NCI-H1436 treated with DMSO at 0.1 percent for 48 hours (cell line): Measurements from ENCODE around the gene CARS2.

Source experiments
- DNase-seq: peaks from one replicate; lab custom pipeline; 2025; lab: John Stamatoyannopoulos, UW

CARS2 gene

DNA sequence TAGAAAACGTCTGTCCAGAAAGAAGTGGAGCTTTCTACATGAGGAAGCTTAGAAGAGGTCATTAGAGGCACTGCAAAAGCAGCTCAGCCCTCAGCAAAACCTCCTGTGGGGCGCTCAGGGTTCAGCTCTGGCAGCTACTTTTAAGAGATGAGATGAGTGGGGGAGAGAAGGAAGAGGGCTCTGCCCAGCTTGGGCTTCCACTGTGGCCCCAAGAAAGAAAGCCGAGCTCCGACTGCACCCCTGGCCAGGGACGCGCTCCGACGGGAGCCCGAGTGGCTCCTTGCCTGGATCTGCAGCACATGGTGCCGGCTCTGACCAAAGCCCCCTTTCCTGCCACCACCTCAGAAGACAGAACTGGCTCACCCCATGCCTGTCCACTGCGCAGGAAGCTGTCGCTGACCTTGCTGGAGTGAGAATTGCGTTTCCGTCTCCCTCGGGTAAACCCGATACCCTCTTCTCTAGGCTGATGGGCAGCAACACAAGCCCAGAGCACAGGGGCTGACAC, 54.1 kb downstream of the CARS2 start:
- no peak for DNase-seq

DNA sequence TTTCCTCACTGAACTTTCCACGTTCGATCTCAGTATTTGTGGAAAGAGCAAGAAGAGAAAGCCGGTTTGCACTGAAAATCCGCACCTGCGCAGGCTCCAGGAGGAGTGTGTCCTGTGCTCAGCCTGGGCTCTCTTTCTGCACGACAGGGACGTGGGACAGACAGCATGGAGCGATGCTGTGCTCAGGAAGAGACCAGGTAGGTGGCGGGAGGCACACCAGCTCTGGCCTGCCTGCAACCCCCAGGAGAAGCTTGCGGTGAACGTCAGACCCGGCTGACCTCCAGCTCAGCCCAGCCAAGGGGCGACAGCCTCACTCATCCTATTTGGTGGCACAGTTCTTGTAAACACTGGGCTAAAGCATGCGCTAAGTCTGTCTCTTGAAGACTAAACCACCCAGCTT, 54.6 kb downstream of the CARS2 start:
- DNase-seq: no peak

GRCh38 chr13:110650436-110650835, 55.5 kb downstream of the CARS2 start:
- DNase-seq: no peak

- no peak for DNase-seq
Measured at GRCh38 chr13:110649551-110649950, 56.4 kb downstream of the CARS2 start.

DNA sequence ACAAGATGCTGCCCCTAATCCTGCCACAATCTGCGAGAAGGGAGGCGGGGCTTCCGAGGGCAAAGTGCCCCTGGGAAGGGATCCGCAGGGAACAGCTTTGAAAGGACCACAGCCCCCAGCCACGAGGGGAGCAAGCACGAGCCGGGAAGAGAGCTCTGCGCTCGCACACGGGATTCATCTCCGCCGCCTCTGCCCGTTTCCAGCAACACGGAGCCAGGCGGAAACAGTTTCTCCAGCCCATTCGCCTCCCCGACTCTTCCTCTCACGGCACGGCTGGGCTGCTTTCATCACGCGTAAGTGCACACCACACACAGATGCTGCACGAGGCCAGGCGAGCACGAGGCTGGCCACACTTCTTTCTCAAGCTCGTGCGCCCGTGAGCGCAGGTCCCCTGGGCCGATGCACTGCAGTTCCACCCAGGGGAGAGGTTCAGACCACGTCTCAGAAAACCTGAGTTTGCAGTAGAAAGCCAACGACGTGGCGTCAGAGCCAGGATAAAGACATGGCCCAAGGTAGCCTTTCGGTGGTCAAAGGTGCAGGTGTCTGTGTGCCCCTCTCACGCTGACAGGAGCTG, 57.0 kb downstream of the CARS2 start:
- no peak for DNase-seq

- no peak for DNase-seq
Measured at GRCh38 chr13:110648146-110648819, 57.6 kb downstream of the CARS2 start.

- DNase-seq: no peak
Measured at GRCh38 chr13:110647365-110647737, 58.6 kb downstream of the CARS2 start.

GRCh38 chr13:110646442-110647364, 59.2 kb downstream of the CARS2 start:
- DNase-seq: no peak

GRCh38 chr13:110645750-110646149, 60.2 kb downstream of the CARS2 start:
- DNase-seq: no peak

- DNase-seq: no peak
Measured at GRCh38 chr13:110644892-110645521, 60.9 kb downstream of the CARS2 start.

GRCh38 chr13:110643768-110644421, 62.0 kb downstream of the CARS2 start:
- DNase-seq: no peak

DNA sequence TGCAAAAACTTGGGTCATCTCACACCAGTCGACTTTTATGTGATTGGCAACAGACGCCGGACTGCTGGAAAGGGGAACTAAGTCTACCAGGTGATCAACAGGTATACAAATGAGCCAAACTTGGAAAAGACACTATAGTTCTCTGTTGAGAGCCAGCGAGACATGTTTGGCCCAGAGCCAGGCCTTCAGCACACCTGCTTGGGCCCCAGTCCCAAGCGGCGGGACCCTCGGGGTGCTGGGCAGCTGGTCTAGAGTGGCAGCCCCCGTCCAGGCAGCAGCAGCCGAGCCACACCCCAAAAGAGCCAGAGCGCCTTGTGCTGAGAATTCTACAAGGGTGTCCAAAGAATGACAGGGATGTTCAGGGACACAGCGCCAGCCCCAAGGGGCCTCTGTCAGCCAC, 62.6 kb downstream of the CARS2 start:
- DNase-seq: no peak

DNA sequence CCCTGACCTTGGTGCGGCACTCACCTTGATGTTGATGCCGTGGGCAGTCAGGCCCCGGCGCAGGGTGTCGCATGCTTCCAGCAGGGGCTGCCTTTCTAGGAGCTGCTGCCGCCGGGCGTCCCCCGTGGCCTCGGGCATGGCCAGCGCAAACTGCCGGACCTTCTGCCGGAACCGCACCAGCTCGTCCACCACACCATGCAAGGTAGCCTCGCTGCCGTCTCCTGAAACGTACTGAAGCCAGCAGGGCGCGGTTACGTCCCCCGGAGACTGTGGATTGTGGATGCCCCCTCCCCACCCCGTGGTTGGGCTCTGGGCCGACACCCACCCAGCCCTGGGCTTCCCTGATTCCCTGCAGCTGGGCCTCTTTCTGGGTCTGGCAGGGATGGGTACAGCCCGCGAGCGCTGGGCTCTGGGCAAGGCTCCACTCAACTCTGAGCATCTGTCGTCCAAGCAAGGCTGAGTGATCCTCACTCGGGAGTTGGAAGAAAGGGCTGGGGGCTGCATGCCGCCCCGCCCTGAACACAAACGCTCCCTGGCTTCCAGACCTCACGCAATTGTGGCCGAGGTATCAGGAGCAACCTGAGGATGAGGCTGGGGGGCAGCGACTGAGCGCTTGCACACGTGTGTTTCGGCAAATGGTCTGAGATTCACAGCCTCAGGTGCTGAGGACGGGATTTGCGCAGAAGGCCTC, 63.5 kb downstream of the CARS2 start:
- DNase-seq: no peak

- DNase-seq: no peak
Measured at GRCh38 chr13:110641055-110642015, 64.6 kb downstream of the CARS2 start.

GRCh38 chr13:110640591-110641029, 65.3 kb downstream of the CARS2 start:
- no peak for DNase-seq

DNA sequence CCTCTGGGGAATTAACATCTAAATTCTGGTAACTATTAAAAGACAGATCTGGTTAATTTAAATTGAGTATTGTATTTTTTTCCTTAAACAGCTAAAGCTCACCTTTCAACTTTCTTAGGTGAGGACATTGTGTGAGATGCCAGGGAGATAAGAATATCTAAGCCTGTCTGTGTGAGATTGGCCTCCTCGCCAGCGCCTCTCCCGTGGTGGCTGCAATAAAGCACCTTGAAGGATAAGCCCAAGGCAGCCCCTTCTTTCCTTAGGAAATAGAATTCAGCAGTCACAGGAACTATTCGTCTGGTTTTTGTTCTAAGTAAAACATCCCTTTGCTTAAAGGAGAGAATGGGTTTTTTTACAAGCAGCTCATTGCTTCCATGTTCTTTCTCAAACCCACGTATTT, 66.0 kb downstream of the CARS2 start:
- DNase-seq: no peak

- no peak for DNase-seq
Measured at GRCh38 chr13:110638814-110639806, 66.8 kb downstream of the CARS2 start.

GRCh38 chr13:110638257-110638656, 67.7 kb downstream of the CARS2 start:
- no peak for DNase-seq

DNA sequence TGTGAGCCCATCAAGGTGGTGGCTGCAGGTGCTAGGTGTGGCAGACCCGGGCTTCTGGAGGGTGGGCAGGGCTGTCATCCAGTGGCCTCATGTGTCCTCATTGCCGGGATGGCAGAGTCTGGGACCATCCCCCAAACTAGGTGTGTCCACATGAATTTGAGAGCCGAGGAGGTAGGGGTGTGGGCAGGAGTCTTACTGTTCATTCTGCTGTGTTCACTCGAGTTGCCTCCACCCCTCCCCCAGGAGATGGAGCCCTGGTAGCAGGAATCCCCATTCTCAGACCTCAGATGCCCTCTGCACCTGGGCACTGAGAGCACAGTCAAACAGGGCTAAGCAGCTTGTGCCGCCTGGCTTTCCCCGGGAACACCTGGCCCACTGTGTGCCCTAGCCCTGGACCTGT, 68.2 kb downstream of the CARS2 start:
- DNase-seq: no peak
